ENCODE measurements around the gene ODAD2. TPM values are rescaled to one million over a fixed set of nuclear protein-coding genes. Genes with fewer than 3 reads are reported as not detected.

Gene ODAD2
- polyA plus RNA-seq, 3 donors = 0.02 to 0.09 TPM; not detected in 1

- no peak overlapping the region for H3K27ac ChIP-seq (ENCODE audit: low read depth, low read length)
- WGBS, 3 donors = 72 to 85% (median 85%) methylated on average over 3 of the region's 3 CpGs
These were observed 107.9 kb downstream of the ODAD2 start for GRCh38 chr10:27890971-27891370.

- no peak overlapping the region for H3K27ac ChIP-seq (ENCODE audit: low read depth, low read length)
- 85 to 91% (median 87%) methylated on average over 2 of the region's 2 CpGs for WGBS, 3 donors
These were observed 109.4 kb downstream of the ODAD2 start for GRCh38 chr10:27889518-27889917.

- WGBS, 3 donors = 55 to 86% (median 63%) methylated on average over 1 of the region's 1 CpG
- no peak overlapping the region for H3K27ac ChIP-seq (ENCODE audit: low read depth, low read length)
These were observed 114.7 kb downstream of the ODAD2 start for GRCh38 chr10:27884185-27884641.

DNA sequence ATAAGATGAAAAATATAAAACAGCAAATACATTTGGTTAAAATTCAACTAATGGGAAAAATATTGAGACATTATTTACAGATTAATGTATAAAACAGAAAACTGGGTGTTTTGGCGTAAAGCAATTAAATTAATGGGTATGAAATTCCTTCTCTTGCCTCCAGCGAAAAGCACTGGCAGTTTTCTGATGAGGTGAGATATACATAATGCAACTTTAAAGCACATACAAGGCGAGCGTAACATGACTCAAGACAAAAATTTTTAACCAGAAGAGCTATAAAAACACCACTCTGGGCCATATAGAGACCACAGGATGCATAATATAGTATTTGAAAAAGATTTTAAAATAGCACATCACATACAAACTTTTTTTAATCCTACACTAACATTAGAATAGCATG is 120.6 kb downstream of the ODAD2 start:
- 88 to 93% (median 91%) methylated on average over 4 of the region's 4 CpGs for WGBS, 3 donors
- H3K27ac ChIP-seq (ENCODE audit: low read depth, low read length) = no peak overlapping the region

- H3K27ac ChIP-seq (ENCODE audit: low read depth, low read length) = no peak overlapping the region
These were observed 133.7 kb downstream of the ODAD2 start for GRCh38 chr10:27865221-27865635.

- no peak overlapping the region for H3K27ac ChIP-seq (ENCODE audit: low read depth, low read length)
- WGBS, 3 donors = 86 to 92% (median 92%) methylated on average over 4 of the region's 4 CpGs
These were observed 137.1 kb downstream of the ODAD2 start for GRCh38 chr10:27861781-27862180.

- no peak overlapping the region for H3K27ac ChIP-seq (ENCODE audit: low read depth, low read length)
- WGBS, 3 donors = 18 to 58% (median 43%) methylated on average over 8 of the region's 8 CpGs
These were observed 141.3 kb downstream of the ODAD2 start for GRCh38 chr10:27857616-27858015.

DNA sequence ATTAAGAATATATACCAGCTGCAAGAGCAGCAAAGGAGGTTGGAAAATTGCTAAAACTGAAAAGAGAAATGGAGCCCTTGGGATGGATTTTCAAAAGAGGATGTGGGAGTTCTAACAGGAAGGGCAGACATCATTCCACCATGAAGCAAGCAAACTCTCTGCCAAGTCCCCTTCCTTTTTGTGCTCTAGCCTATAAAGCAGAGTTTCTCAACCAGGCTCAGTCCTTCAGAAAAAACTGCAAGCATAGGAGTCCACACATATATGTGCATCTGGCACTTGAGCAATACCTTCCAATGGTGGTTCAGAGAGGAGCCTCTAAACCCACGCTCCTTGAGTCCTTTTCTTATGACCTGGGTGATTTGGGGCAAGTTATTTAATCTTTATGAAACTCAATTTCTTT is 154.7 kb downstream of the ODAD2 start:
- no peak overlapping the region for H3K27ac ChIP-seq (ENCODE audit: low read depth, low read length)
- 34 to 74% (median 64%) methylated on average over 1 of the region's 1 CpG for WGBS, 3 donors

- 70 to 80% (median 78%) methylated on average over 8 of the region's 8 CpGs for WGBS, 3 donors
- no peak overlapping the region for H3K27ac ChIP-seq (ENCODE audit: low read depth, low read length)
These were observed 160.0 kb downstream of the ODAD2 start for GRCh38 chr10:27838901-27839300.

- H3K27ac ChIP-seq (ENCODE audit: low read depth, low read length) = no peak overlapping the region
- 42 to 47% (median 47%) methylated on average over 4 of the region's 4 CpGs for WGBS, 3 donors
These were observed 160.5 kb downstream of the ODAD2 start for GRCh38 chr10:27838361-27838760.

DNA sequence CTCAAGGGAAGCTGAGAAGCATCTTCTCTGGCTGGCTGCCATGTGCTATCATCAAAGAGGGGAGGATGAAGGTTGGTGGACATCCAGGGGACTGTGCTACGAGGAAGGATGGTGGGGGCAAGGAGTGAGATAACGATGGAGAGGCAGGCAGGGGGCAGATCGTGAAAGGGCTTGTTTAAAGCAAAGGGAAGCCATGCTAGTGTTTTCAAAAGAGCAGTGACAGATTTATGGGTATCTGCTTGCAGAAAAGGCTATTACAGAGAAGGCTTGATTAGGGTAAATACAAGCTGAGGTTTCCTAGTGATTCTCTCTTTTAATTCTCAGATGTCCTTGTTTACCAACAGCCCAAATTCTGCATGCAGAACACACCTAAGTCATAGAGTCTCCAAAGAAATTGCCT is 164.4 kb downstream of the ODAD2 start:
- 46 to 65% (median 49%) methylated on average over 3 of the region's 3 CpGs for WGBS, 3 donors
- no peak overlapping the region for H3K27ac ChIP-seq (ENCODE audit: low read depth, low read length)

- H3K27ac ChIP-seq (ENCODE audit: low read depth, low read length) = no peak overlapping the region
- WGBS, 3 donors = 79 to 92% (median 90%) methylated on average over 6 of the region's 6 CpGs
These were observed 165.1 kb downstream of the ODAD2 start for GRCh38 chr10:27833792-27834191.

DNA sequence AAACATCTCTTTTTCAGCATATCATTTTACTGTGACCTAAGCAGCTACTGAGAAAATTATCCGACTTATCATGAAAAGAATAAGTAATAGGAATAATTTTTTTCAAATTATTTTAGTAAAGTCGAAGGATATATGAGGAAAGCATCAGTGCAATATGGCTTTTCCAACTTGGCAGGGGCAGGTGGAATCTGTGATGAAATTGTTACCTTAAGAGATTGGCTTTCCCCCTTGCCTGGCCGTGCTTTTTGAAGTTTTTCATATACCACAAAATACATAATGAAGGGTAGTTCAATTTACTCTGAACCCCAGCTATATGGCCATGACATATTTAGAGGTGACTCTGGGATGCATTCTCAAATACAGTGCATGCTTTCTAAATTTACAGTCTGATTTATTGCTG is 166.1 kb downstream of the ODAD2 start:
- 52 to 72% (median 71%) methylated on average over 3 of the region's 3 CpGs for WGBS, 3 donors
- no peak overlapping the region for H3K27ac ChIP-seq (ENCODE audit: low read depth, low read length)

GRCh38 chr10:27826369-27826768 is 172.5 kb downstream of the ODAD2 start:
- 78 to 82% (median 79%) methylated on average over 9 of the region's 9 CpGs for WGBS, 3 donors

DNA sequence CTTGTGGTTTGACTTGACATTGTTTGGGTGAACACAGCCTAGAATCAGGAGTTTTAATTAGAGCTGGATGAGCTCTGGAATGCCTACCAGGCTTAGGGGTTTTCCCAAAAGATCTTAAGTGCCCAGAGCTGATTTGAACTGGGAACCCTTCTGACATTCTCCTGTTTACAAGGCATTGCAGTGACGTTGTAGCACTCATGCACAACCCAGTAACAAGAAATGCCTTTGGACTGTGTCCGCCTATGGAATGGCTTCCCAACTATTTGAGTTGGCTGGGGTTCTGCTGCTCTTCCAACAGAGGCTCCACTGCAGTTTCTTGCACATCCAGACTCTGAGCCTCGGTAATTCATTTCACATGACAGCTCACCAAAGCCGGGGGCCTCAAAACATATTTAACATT is 176.6 kb downstream of the ODAD2 start:
- no peak overlapping the region for H3K27ac ChIP-seq (ENCODE audit: low read depth, low read length)
- WGBS, 3 donors = 56 to 76% (median 71%) methylated on average over 4 of the region's 4 CpGs

More at GRCh38 chr10:27826369-27826768, 172.5 kb downstream of the ODAD2 start:
- no peak overlapping the region for H3K27ac ChIP-seq (ENCODE audit: low read depth, low read length)

DNA sequence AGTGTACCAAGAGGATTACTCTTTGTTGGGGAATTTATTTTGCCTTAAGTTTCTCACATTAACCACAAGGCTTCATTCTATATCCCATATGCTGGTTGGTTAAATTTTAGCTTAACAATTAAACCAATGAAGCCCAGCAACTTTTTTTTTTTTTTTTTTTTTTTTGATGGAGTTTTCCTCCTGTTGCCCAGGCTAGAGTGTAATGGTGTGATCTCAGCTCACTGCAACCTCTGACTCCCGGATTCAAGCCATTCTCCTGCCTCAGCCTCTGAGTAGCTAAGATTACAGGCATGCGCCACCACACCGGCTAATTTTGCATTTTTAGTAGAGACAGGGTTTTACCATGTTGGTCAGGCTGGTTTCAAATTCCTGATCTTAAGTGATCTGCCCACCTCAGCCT is 178.2 kb downstream of the ODAD2 start:
- WGBS, 3 donors = 71 to 86% (median 83%) methylated on average over 3 of the region's 3 CpGs

DNA sequence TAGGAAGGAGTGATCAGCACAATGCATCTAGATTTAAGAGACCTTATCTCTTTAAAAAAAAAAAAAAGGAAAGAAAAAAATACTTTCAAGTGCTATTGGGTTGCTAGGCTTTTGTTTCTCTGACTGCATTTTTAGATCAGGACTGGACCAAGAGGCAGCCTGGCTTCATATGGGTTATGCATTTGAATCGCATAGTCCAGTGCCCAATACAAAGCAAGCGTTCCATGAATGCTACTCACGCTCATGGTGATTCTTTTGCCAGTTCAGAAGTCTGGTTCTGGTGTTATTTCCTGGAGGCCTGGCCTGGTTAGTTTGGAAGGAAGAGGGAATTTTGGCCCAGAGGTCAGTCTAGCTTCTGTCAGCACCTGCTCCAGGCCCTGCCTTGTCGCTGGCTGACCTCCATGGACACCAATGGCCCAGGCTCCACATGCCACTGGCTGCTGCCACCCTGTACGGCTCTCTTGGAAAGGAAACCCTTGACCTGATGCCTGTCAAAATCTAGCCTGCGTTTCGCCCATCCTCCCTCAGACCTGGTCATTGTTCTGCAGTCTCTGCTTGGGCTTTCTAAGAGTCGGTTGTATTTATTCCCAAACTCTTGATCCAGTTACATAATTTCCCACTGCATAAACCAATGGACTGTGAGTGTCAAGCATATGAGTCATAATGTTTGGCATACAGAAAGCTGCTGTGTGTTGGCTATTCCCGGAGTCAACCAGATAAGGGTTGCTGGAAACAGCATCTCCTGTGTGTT is 178.9 kb downstream of the ODAD2 start:
- WGBS, 3 donors = 67 to 82% (median 78%) methylated on average over 9 of the region's 9 CpGs
- no peak overlapping the region for H3K27ac ChIP-seq (ENCODE audit: low read depth, low read length)

More for the DNA sequence above, 178.2 kb downstream of the ODAD2 start:
- H3K27ac ChIP-seq (ENCODE audit: low read depth, low read length) = no peak overlapping the region

DNA sequence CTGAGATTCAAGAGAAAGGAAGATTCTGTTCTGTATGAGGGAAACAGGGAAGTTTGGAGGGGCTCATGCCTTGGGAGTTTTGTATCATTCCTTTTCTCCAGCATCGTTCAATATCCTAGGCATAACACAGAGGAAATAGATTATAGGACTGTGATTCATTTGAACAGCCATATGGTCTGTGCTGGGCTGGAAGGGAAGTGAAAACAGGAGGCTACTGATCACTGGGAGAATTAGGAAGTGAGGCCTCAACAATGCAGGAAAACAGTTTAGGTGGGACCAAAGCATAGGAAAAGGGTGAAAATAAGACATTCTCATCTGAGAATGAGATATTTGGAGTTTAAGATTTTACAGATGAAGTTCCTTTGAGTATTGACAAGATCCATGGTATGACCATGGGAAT is 182.6 kb downstream of the ODAD2 start:
- WGBS, 3 donors = 50 to 62% (median 55%) methylated on average over 1 of the region's 1 CpG
- H3K27ac ChIP-seq (ENCODE audit: low read depth, low read length) = no peak overlapping the region

DNA sequence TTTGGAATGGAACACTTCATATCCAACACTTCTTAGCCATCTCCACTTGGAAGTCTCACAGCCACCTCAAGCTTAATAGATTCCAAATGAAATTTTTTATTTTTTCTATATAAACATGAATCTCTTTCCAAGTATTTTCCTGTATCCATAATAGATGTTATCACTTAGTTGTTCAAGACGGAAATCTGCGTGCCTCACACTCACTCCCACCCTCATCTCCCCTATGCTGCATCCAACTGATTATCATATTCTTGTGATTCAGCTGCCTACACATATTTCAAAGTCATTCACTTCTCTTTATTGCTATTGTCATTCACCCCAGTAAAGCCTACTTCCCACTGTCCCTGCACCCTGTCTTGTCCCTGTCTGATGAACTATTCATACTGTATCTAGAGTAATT is 183.0 kb downstream of the ODAD2 start:
- WGBS, 3 donors = 73 to 84% (median 83%) methylated on average over 2 of the region's 2 CpGs
- H3K27ac ChIP-seq (ENCODE audit: low read depth, low read length) = no peak overlapping the region

- no peak overlapping the region for H3K27ac ChIP-seq (ENCODE audit: low read depth, low read length)
- 65 to 69% (median 65%) methylated on average over 3 of the region's 3 CpGs for WGBS, 3 donors
These were observed 183.6 kb downstream of the ODAD2 start for GRCh38 chr10:27815261-27815660.
